HepG2 (cell line): Measurements from ENCODE around the gene AJUBA. TPM values are rescaled to one million over a fixed set of nuclear protein-coding genes. Genes with fewer than 3 reads are reported as not detected.

Source experiments
- FOXC1 ChIP-seq: sonication (generic); formaldehyde crosslinking; IDR thresholded peaks from 2 replicates; pipeline ENCODE4 v1.8.0; 2022; ENCODE audit warnings: mild to moderate bottlenecking, missing genetic modification reagents, borderline replicate concordance
- GFI1 ChIP-seq: sonication (generic); formaldehyde crosslinking; IDR thresholded peaks from 2 replicates; pipeline ENCODE4 v1.5.0; 2020; ENCODE audit warnings: missing genetic modification reagents, mild to moderate bottlenecking, borderline replicate concordance
- HNF1A ChIP-seq, 2 experiments: sonication (generic) in 1 of 2; formaldehyde crosslinking in 1 of 2; IDR thresholded peaks; 2 replicates each; pipeline versions ENCODE4 v1.4.0 to v1.6.1; 2016 to 2020; ENCODE audit warnings: borderline replicate concordance in 1 of 2, low read depth in 1 of 2, mild to moderate bottlenecking in 1 of 2, missing genetic modification reagents in 1 of 2
- KAT7 ChIP-seq: IDR thresholded peaks from 2 replicates; pipeline ENCODE4 v1.6.1; 2018; ENCODE audit warnings: borderline replicate concordance, missing compliant biosample characterization
- NKX3-1 ChIP-seq: sonication (generic); formaldehyde crosslinking; IDR thresholded peaks from 2 replicates; pipeline ENCODE4 v1.5.0; 2020; ENCODE audit warnings: missing genetic modification reagents
- NR3C1 ChIP-seq: sonication (generic); formaldehyde crosslinking; IDR thresholded peaks from 2 replicates; pipeline ENCODE4 v1.4.0; 2020; ENCODE audit warnings: missing genetic modification reagents
- REXO4 ChIP-seq: sonication (generic); formaldehyde crosslinking; IDR thresholded peaks from 2 replicates; pipeline ENCODE4 v1.8.0; 2022; ENCODE audit warnings: missing genetic modification reagents, mild to moderate bottlenecking, borderline replicate concordance
- SUZ12 ChIP-seq: fragments of 150-350 bp; IDR thresholded peaks from 2 replicates; pipeline ENCODE4 v1.6.1; 2014; ENCODE audit warnings: low read depth, low read length
- ZFP36 ChIP-seq: fragments of 150-350 bp; IDR thresholded peaks from 2 replicates; pipeline ENCODE4 v1.6.1; 2018; ENCODE audit warnings: borderline replicate concordance, low read length, low read depth; ENCODE audit not compliant: partially characterized antibody
- ZNF10 ChIP-seq: sonication (generic); formaldehyde crosslinking; IDR thresholded peaks from 2 replicates; pipeline ENCODE4 v1.4.0; 2020; ENCODE audit warnings: mild to moderate bottlenecking, low read depth, missing genetic modification reagents, borderline replicate concordance
- ZNF260 ChIP-seq: sonication (generic); formaldehyde crosslinking; IDR thresholded peaks from 2 replicates; pipeline ENCODE4 v1.4.0; 2020; ENCODE audit warnings: missing genetic modification reagents, low read depth, mild to moderate bottlenecking, borderline replicate concordance
- ZNF33B ChIP-seq: sonication (generic); formaldehyde crosslinking; IDR thresholded peaks from 2 replicates; pipeline ENCODE4 v1.5.1; 2020; ENCODE audit warnings: mild to moderate bottlenecking, missing genetic modification reagents
- ZNF775 ChIP-seq: sonication (generic); formaldehyde crosslinking; IDR thresholded peaks from 2 replicates; pipeline ENCODE4 v1.4.0; 2020; ENCODE audit warnings: missing genetic modification reagents, mild to moderate bottlenecking, moderate library complexity, borderline replicate concordance
- ZNF788 ChIP-seq: sonication (generic); formaldehyde crosslinking; IDR thresholded peaks from 2 replicates; pipeline ENCODE4 v1.5.0; 2020; ENCODE audit warnings: mild to moderate bottlenecking, missing genetic modification reagents, borderline replicate concordance
- polyA plus RNA-seq, 8 experiments: library from polyadenylated mRNA; depleted of rRNA in 3 of 8; stranded (reverse) in 7 of 8; unstranded in 1 of 8; fragments of >200 nt; fragmentation: Illumina TruSeq in 4 of 8; extraction: Trizol in 4 of 8; gene quantifications; 2 replicates each; pipeline versions ENCODE4 v1.2.1 to v1.2.3, GENCODE V29; 2011 to 2016; ENCODE audit warnings: low read depth in 4 of 8, missing spikeins in 1 of 8, mixed read lengths in 1 of 8; ENCODE audit not compliant: insufficient read depth in 1 of 8
- total RNA-seq, 5 experiments: library from RNA; depleted of rRNA; stranded (reverse); fragments of >200 nt; fragmentation: Illumina TruSeq; extraction: Trizol; gene quantifications; 2 replicates each; pipeline ENCODE4 v1.2.3, GENCODE V29; 2016; ENCODE audit warnings: low read depth in 1 of 5
- TF ChIP-seq, protein P1 (sequence below): sonication (generic); formaldehyde crosslinking; IDR thresholded peaks from 2 replicates; pipeline ENCODE4 v1.4.0; 2020; ENCODE audit warnings: missing genetic modification reagents, borderline replicate concordance
- TF ChIP-seq, protein P2 (sequence below): sonication (generic); formaldehyde crosslinking; IDR thresholded peaks from 2 replicates; pipeline ENCODE4 v1.5.1; 2020; ENCODE audit warnings: missing genetic modification reagents, mild to moderate bottlenecking, borderline replicate concordance
- TF ChIP-seq, protein P3 (sequence below): IDR thresholded peaks from 2 replicates; pipeline ENCODE4 v1.6.1; 2016; ENCODE audit warnings: low read depth, control low read depth

Gene AJUBA
- total and polyA plus RNA-seq, 2 of the 13 experiments (the other 11 are each of a cell fraction or from before 2014, with no cell fraction given), result 157 to 241 TPM

- TF ChIP-seq ZFP36 (no peak), FOXC1 (peak; percentile 99), REXO4 (peak; percentile 94; the same call in 1 of the 2 replicates), ZNF788 (CRISPR knock-in tag) (peak; percentile 100), HNF1A (IDR thresholded peaks at IDR 0.05; ENCODE audit: low read depth) (peak; percentile 60), HNF1A (CRISPR knock-in tag; IDR thresholded peaks at IDR 0.05; ENCODE audit: borderline replicate concordance) (peak; percentile 90), NR3C1 (CRISPR knock-in tag) (0 out of 2 replicates have a peak, but pooled peaks have one; percentile 38), ZNF775 (CRISPR knock-in tag) (peak; percentile 93), ZNF10 (CRISPR knock-in tag) (no peak), GFI1 (CRISPR knock-in tag) (no peak; the same call in 1 of the 2 replicates), NKX3-1 (CRISPR knock-in tag) (peak; percentile 98), KAT7 (peak; percentile 100), ZNF260 (CRISPR knock-in tag) (no peak), SUZ12 (no peak), ZNF33B (CRISPR knock-in tag) (peak; percentile 99)
- TF ChIP-seq, protein P1, sequence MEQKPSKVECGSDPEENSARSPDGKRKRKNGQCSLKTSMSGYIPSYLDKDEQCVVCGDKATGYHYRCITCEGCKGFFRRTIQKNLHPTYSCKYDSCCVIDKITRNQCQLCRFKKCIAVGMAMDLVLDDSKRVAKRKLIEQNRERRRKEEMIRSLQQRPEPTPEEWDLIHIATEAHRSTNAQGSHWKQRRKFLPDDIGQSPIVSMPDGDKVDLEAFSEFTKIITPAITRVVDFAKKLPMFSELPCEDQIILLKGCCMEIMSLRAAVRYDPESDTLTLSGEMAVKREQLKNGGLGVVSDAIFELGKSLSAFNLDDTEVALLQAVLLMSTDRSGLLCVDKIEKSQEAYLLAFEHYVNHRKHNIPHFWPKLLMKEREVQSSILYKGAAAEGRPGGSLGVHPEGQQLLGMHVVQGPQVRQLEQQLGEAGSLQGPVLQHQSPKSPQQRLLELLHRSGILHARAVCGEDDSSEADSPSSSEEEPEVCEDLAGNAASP, result peak; percentile 94
- TF ChIP-seq, protein P2, sequence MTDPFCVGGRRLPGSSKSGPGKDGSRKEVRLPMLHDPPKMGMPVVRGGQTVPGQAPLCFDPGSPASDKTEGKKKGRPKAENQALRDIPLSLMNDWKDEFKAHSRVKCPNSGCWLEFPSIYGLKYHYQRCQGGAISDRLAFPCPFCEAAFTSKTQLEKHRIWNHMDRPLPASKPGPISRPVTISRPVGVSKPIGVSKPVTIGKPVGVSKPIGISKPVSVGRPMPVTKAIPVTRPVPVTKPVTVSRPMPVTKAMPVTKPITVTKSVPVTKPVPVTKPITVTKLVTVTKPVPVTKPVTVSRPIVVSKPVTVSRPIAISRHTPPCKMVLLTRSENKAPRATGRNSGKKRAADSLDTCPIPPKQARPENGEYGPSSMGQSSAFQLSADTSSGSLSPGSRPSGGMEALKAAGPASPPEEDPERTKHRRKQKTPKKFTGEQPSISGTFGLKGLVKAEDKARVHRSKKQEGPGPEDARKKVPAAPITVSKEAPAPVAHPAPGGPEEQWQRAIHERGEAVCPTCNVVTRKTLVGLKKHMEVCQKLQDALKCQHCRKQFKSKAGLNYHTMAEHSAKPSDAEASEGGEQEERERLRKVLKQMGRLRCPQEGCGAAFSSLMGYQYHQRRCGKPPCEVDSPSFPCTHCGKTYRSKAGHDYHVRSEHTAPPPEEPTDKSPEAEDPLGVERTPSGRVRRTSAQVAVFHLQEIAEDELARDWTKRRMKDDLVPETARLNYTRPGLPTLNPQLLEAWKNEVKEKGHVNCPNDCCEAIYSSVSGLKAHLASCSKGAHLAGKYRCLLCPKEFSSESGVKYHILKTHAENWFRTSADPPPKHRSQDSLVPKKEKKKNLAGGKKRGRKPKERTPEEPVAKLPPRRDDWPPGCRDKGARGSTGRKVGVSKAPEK (CRISPR knock-in tag), result peak; percentile 82
- TF ChIP-seq, protein P3, sequence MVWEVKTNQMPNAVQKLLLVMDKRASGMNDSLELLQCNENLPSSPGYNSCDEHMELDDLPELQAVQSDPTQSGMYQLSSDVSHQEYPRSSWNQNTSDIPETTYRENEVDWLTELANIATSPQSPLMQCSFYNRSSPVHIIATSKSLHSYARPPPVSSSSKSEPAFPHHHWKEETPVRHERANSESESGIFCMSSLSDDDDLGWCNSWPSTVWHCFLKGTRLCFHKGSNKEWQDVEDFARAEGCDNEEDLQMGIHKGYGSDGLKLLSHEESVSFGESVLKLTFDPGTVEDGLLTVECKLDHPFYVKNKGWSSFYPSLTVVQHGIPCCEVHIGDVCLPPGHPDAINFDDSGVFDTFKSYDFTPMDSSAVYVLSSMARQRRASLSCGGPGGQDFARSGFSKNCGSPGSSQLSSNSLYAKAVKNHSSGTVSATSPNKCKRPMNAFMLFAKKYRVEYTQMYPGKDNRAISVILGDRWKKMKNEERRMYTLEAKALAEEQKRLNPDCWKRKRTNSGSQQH, result peak; percentile 99
These were observed 24.4 kb upstream of the AJUBA start (continued) for GRCh38 chr14:23006544-23007419.
